Heart right ventricle (tissue), 16 donors: Measurements from ENCODE around the gene PHF10. TPM values are rescaled to one million over a fixed set of nuclear protein-coding genes. Genes with fewer than 3 reads are reported as not detected.

Source experiments
- ATAC-seq, 8 donors: fragments of 200-7000 bp; cut with Tn5 transposase; one replicate each; pipeline ENCODE4 v1.9.1; 2020; ENCODE audit warnings: mild to moderate bottlenecking in 8 of 8, moderate library complexity in 8 of 8, moderate number of reproducible peaks in 1 of 8
- DNase-seq, 2 donors: peaks; one replicate each; pipeline ENCODE4 v3.0.0-alpha.2; 2020
- H3K27ac ChIP-seq, 10 donors: fragments of 200-600 bp; sonication (generic) in 2 of 10; one replicate each; pipeline versions ENCODE4 v1.5.0 to v1.8.0; 2020 to 2022; ENCODE audit warnings: mild to moderate bottlenecking in 3 of 10
- H3K27me3 ChIP-seq, 7 donors: fragments of 200-600 bp; one replicate each; pipeline ENCODE4 v1.8.0; 2021 to 2022; ENCODE audit warnings: mild to moderate bottlenecking in 2 of 7
- H3K36me3 ChIP-seq, 9 donors: fragments of 200-600 bp; sonication (generic) in 1 of 9; one replicate each; pipeline versions ENCODE4 v1.5.0 to v1.8.0; 2020 to 2022; ENCODE audit warnings: mild to moderate bottlenecking in 2 of 9
- H3K4me1 ChIP-seq, 9 donors: fragments of 200-600 bp; sonication (generic) in 1 of 9; one replicate each; pipeline versions ENCODE4 v1.5.0 to v1.8.0; 2020 to 2022; ENCODE audit warnings: mild to moderate bottlenecking in 4 of 9
- H3K4me3 ChIP-seq, 10 donors: fragments of 200-600 bp; sonication (generic) in 2 of 10; one replicate each; pipeline versions ENCODE4 v1.5.0 to v1.8.0; 2020 to 2022; ENCODE audit warnings: mild to moderate bottlenecking in 7 of 10, moderate library complexity in 2 of 10
- H3K9me3 ChIP-seq, 11 donors: fragments of 200-600 bp in 10 of 11; sonication (generic) in 2 of 11; one replicate each; pipeline versions ENCODE4 v1.5.0 to v1.8.0; 2013 to 2022; ENCODE audit warnings: mild to moderate bottlenecking in 2 of 11, control low read depth in 1 of 11, moderate library complexity in 1 of 11
- WGBS, 2 donors: extraction: QIAGEN DNeasy Blood & Tissue Kit; methylation state at CpG; one replicate each; pipeline ENCODE4 v1.1.7; 2013; ENCODE audit warnings: inconsistent platforms in 1 of 2; 5-methylcytosine and 5-hydroxymethylcytosine counted together
- intact Hi-C, 10 donors: fragments of 100-400 bp; cut with DNase I; formaldehyde crosslinking; loops; one replicate each; pipeline versions ENCODE4 v1.11.1 to v1.14.2; 2022
- polyA plus RNA-seq, 2 donors: library from polyadenylated mRNA; stranded (reverse); fragments of 200-250 nt; gene quantifications; one replicate each; pipeline ENCODE4 v1.2.3, GENCODE V29; 2013
- total RNA-seq, 10 donors: library from RNA; stranded (reverse); fragmentation: NEBNext Ultra II Directional in 3 of 10; extraction: Animal tissue kit (Norgen Biotek cat#: 25700) in 3 of 10; gene quantifications; one replicate each; pipeline versions ENCODE4 v1.2.1 to v1.2.4, GENCODE V29; 2021 to 2023
- TF ChIP-seq, protein P1 (sequence below), 9 donors: fragments of 200-600 bp; sonication (generic) in 2 of 9; IDR thresholded peaks; one replicate each; pipeline versions ENCODE4 v1.5.0 to v1.8.0; 2021 to 2022; ENCODE audit warnings: antibody characterized with exemption in 9 of 9, mild to moderate bottlenecking in 5 of 9, moderate library complexity in 1 of 9
- donor health status: Arrhythmogenic right ventricular cardiomyopathy.
- donor health status: ischemic (EF 13 %, LVEDD 7.1; RV severe dilation, severe dysfunction).
- donor health status: healthy with polysubstance abuse.
- donor health status: DM: no; HTN: yes; CAD: no.
- donor health status: DM: no; HTN: no; CAD: no.
- donor health status: ischemic (EF 25% LVEDD 6.9; RV normal size, moderate dysfunction).
- donor health status: ischemic (EF 25% LVEDD 5.7; RV mildly dilated, moderate dysfunction).
- donor health status: healthy.
- donor health status: DM: yes; HTN: yes; CAD: no.
- donor health status: Ischemic cardiomyopathy.
- donor health status: ischemic (EF 35%, LVEDD 5.7; RV mildly dilated, moderate dysfunction).
- donor health status: nonischemic (EF 11% LVEDD 7.7; RV severe dilation, severe dysfunction).
- donor health status: DM: yes; HTN: yes; CAD: no.
- donor health status: PGD.
- donor health status: ischemic (EF 29% LVEDD 5.4; RV normal size, mild dysfunction).
- donor health status: nonischemic (EF 23%, LVEDD 6.1; RV moderate dilation, normal function).

Gene PHF10
- total and polyA plus RNA-seq, 12 donors = 29.9 to 63.5 (median 53.1) TPM

DNA sequence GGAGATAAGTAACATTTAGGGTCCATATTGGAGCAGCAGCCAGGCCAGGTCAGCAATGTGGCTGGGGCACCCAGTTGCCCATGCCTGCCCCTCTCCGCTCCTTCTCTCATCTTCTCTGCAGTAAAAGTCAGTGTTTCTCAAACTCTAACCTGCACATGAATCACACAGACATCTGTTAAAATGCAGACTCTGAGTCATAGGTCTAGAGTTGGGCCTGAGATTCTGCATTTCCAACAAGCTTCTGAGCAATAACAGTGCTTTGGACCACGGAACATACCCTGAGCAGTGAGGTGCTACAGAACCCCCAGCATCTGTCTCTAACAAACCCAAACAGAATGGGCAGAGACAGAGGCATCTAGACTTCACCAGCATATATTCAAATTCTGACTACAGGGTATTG lies 10.1 kb downstream of the PHF10 start:
- intact Hi-C loops = no loop called here
- Histone ChIP-seq H3K36me3 (peaks cover 0 to 98% (median 38%) of the 10 kb centered on the region in 9 donors), H3K9me3 (no peaks in the 10 kb centered on the region), H3K27ac (no peak overlapping the region), H3K4me3 (no peak overlapping the region), H3K4me1 (peaks cover 0 to 4% (median 0%) of the 10 kb centered on the region in 9 donors), H3K27me3 (no peaks in the 10 kb centered on the region)
- WGBS, 2 donors = 98% methylated on average over 2 of the region's 2 CpGs
- TF ChIP-seq, protein P1, sequence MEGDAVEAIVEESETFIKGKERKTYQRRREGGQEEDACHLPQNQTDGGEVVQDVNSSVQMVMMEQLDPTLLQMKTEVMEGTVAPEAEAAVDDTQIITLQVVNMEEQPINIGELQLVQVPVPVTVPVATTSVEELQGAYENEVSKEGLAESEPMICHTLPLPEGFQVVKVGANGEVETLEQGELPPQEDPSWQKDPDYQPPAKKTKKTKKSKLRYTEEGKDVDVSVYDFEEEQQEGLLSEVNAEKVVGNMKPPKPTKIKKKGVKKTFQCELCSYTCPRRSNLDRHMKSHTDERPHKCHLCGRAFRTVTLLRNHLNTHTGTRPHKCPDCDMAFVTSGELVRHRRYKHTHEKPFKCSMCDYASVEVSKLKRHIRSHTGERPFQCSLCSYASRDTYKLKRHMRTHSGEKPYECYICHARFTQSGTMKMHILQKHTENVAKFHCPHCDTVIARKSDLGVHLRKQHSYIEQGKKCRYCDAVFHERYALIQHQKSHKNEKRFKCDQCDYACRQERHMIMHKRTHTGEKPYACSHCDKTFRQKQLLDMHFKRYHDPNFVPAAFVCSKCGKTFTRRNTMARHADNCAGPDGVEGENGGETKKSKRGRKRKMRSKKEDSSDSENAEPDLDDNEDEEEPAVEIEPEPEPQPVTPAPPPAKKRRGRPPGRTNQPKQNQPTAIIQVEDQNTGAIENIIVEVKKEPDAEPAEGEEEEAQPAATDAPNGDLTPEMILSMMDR (IDR thresholded peaks at IDR 0.05) = no peak
- DNase-seq = no peak
- ATAC-seq = no peak

- DNase-seq (no peak), ATAC-seq (no peak)
- TF ChIP-seq, protein P1 (IDR thresholded peaks at IDR 0.05) = no peak
- Histone ChIP-seq H3K4me1 (peaks cover 0 to 14% (median 2%) of the 10 kb centered on the region in 9 donors), H3K4me3 (no peak overlapping the region), H3K9me3 (no peaks in the 10 kb centered on the region), H3K36me3 (peaks cover 0 to 98% (median 38%) of the 10 kb centered on the region in 9 donors), H3K27me3 (no peaks in the 10 kb centered on the region), H3K27ac (no peak overlapping the region)
- 74 to 83% methylated on average over 3 of the region's 3 CpGs for WGBS, 2 donors
- intact Hi-C loops = no loop called here
Measured at GRCh38 chr6:169710009-169710408, 14.3 kb downstream of the PHF10 start.

GRCh38 chr6:169709293-169709692 lies 15.0 kb downstream of the PHF10 start:
- ATAC-seq (no peak), DNase-seq (no peak)
- TF ChIP-seq, protein P1 (IDR thresholded peaks at IDR 0.05) = no peak
- H3K36me3 ChIP-seq = peaks cover 0 to 98% (median 32%) of the 10 kb centered on the region in 9 donors
- peaks cover 0 to 21% (median 8%) of the 10 kb centered on the region in 9 donors for H3K4me1 ChIP-seq
- intact Hi-C loops = no loop called here
- no peak overlapping the region for H3K27ac ChIP-seq
- H3K9me3 ChIP-seq = no peaks in the 10 kb centered on the region
- H3K27me3 ChIP-seq = no peaks in the 10 kb centered on the region
- no peak overlapping the region for H3K4me3 ChIP-seq

DNA sequence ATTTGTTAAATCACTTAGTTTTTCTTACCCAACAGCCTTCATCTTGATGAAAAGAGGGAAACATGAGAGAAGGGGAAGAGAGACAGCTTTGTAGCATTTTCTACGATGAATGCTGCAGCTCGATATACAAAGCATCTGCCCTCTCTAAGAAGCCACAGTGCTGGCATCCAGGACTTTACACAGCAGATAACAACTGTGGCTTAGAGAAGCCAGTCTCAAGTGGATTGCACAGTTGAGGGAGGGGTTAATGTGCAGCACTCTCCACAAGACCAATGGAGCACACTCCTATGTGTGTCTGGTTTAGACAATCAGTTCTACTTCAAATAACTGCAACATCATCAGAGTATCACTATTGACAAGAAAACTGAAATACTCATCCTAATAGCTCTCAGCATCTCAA lies 16.5 kb downstream of the PHF10 start:
- 41 to 57% methylated on average over 2 of the region's 2 CpGs for WGBS, 2 donors
- Histone ChIP-seq H3K9me3 (no peaks in the 10 kb centered on the region), H3K36me3 (peaks cover 0 to 93% (median 24%) of the 10 kb centered on the region in 9 donors), H3K27me3 (no peaks in the 10 kb centered on the region), H3K27ac (no peak overlapping the region), H3K4me1 (peaks cover 0 to 37% (median 24%) of the 10 kb centered on the region in 9 donors), H3K4me3 (no peak overlapping the region)
- intact Hi-C loops = no loop called here
- peak in 2 of 8 donors; percentile 25 to 48 for ATAC-seq
- TF ChIP-seq, protein P1 (IDR thresholded peaks at IDR 0.05) = no peak
- DNase-seq = no peak
